ENCODE data around the gene PTF1A. TPM values are rescaled to one million over a fixed set of nuclear protein-coding genes. Genes with fewer than 3 reads are reported as not detected.

The PTF1A gene
- total and polyA plus RNA-seq, 10 donors: not detected

DNA sequence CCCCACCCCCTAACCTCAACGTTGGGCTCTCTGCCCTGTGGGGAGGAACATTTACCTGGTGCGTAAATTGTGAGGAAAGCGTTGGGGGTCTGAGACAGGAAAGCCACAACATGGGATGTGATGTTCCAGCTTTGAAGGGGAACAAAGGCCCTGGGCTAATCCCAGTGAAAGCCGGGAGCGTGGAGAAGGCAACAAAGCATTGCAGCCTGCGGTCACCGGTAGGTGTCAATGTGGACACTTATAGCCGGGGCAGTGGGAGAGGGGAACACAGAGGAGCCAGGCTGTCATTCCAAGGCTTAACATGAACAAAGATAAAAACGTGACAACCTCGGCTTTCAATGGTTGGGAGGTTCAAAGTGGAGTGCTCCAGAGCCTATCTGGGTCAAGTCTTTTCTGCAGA is 12.7 kb downstream of the PTF1A start:
- DNase-seq: no peak
- intact Hi-C loops (cut with DNase I; ENCODE audit: low total_unique reads): no loop called here
- Histone ChIP-seq H3K27me3 (replicated peaks in 1 of 7) (peaks cover 0 to 70% (median 40%) of the 10 kb centered on the region in 7 donors), H3K4me3 (no peak overlapping the region), H3K36me3 (no peaks in the 10 kb centered on the region), H3K27ac (no peak overlapping the region), H3K4me1 (peaks cover 0 to 3% (median 0%) of the 10 kb centered on the region in 6 donors), H3K9me3 (no peaks in the 10 kb centered on the region)
- TF ChIP-seq POLR2AphosphoS5 (IDR thresholded peaks at IDR 0.05) (no peak), POLR2A (IDR thresholded peaks at IDR 0.05) (no peak)
- TF ChIP-seq, protein P1, sequence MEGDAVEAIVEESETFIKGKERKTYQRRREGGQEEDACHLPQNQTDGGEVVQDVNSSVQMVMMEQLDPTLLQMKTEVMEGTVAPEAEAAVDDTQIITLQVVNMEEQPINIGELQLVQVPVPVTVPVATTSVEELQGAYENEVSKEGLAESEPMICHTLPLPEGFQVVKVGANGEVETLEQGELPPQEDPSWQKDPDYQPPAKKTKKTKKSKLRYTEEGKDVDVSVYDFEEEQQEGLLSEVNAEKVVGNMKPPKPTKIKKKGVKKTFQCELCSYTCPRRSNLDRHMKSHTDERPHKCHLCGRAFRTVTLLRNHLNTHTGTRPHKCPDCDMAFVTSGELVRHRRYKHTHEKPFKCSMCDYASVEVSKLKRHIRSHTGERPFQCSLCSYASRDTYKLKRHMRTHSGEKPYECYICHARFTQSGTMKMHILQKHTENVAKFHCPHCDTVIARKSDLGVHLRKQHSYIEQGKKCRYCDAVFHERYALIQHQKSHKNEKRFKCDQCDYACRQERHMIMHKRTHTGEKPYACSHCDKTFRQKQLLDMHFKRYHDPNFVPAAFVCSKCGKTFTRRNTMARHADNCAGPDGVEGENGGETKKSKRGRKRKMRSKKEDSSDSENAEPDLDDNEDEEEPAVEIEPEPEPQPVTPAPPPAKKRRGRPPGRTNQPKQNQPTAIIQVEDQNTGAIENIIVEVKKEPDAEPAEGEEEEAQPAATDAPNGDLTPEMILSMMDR (IDR thresholded peaks at IDR 0.05 in 8 of 11, conservative IDR thresholded peaks at IDR 0.05 in 3 of 11): no peak
- 4 to 12% (median 8%) methylated on average over 10 of the region's 10 CpGs for WGBS, 5 donors

DNA sequence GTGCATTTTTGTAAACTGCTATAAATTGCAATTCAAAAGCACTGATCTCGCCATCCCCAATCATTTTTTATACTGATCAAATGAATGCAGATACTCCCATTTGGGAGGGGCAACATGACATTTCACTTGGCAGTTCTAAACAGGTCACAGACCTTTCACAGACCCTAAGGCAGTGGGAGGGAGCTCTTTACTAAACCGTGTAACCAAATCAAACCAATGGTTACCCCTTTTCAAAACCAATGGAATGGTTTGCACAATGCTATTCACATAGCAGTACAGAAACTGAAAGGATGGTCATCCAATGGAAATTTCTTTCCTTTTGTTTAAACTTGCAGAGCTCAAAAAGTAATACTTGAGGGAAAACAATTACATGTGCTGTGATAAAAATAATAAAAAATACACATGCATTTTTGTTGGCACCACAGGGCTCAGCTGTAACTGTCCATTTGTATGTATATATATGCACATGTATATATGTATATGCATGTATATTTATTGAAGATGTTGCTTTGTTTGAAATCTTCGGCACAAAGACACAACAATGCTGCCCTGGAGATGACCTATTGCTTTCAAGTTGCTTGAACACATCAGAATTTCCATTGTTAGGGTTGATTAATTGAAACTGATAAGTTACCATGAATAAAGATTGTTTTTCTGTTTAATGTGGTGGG is 14.0 kb downstream of the PTF1A start:
- TF ChIP-seq, protein P1 (IDR thresholded peaks at IDR 0.05 in 8 of 11, conservative IDR thresholded peaks at IDR 0.05 in 3 of 11): no peak
- TF ChIP-seq POLR2AphosphoS5 (IDR thresholded peaks at IDR 0.05) (no peak), POLR2A (IDR thresholded peaks at IDR 0.05) (no peak)
- Histone ChIP-seq H3K9me3 (no peaks in the 10 kb centered on the region), H3K27me3 (replicated peaks in 1 of 7) (peaks cover 0 to 66% (median 30%) of the 10 kb centered on the region in 7 donors), H3K4me3 (no peak overlapping the region), H3K4me1 (no peaks in the 10 kb centered on the region), H3K36me3 (no peaks in the 10 kb centered on the region), H3K27ac (no peak overlapping the region)
- intact Hi-C loops (cut with DNase I; ENCODE audit: low total_unique reads): no loop called here
- DNase-seq: no peak
- 36 to 46% (median 40%) methylated on average over 3 of the region's 3 CpGs for WGBS, 5 donors

DNA sequence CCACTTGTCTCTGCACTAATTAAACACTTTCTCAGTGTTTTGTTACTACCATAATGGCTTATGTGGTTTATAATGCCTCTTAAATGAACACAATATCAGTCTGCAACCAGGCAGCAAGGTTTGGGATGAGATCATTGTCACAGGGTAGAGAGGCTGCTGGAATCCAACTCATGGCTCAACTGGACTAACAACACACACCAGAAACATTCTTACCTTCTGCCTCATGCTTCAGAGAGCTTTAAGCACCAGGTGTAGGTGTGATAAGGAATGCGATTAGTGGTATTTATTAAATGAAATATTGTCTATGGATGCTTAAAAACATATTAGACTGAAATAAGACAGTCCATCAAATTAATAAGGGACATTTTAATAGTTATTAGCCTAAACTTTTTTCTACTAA is 25.4 kb downstream of the PTF1A start:
- Histone ChIP-seq H3K9me3 (no peaks in the 10 kb centered on the region), H3K27ac (no peak overlapping the region), H3K36me3 (no peaks in the 10 kb centered on the region), H3K4me1 (no peaks in the 10 kb centered on the region), H3K27me3 (replicated peaks in 1 of 7) (peaks cover 0 to 20% (median 0%) of the 10 kb centered on the region in 7 donors), H3K4me3 (no peak overlapping the region)
- intact Hi-C loops (cut with DNase I; ENCODE audit: low total_unique reads): no loop called here
- 84 to 97% (median 93%) methylated on average over 1 of the region's 1 CpG for WGBS, 5 donors
- TF ChIP-seq POLR2AphosphoS5 (IDR thresholded peaks at IDR 0.05) (no peak), POLR2A (IDR thresholded peaks at IDR 0.05) (no peak)
- TF ChIP-seq, protein P1 (IDR thresholded peaks at IDR 0.05 in 8 of 11, conservative IDR thresholded peaks at IDR 0.05 in 3 of 11): no peak
- DNase-seq: no peak

DNA sequence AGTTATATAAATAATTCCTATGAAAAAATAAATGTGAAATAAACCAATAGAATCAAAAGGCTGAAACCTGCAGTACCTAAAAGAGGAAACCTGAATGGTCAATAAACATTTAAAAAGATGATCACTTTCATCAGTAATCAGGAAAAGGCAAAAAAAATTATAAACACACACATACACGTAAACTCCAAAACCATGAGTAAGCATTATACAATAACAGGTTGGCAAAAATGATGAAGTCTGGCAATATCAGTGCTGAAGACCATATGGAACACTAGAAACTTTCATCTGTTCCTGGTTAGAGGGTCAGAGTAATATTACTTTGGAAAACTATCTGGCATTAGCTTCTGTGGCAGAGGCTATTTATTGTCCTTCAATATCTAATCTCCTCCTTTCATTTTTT is 38.5 kb downstream of the PTF1A start:
- Histone ChIP-seq H3K4me1 (no peaks in the 10 kb centered on the region), H3K36me3 (no peaks in the 10 kb centered on the region), H3K27me3 (replicated peaks in 1 of 7) (no peaks in the 10 kb centered on the region), H3K4me3 (no peak overlapping the region), H3K27ac (no peak overlapping the region), H3K9me3 (no peaks in the 10 kb centered on the region)
- no peak for TF ChIP-seq POLR2A (IDR thresholded peaks at IDR 0.05)
- intact Hi-C loops (cut with DNase I; ENCODE audit: low total_unique reads): no loop called here
- WGBS, 5 donors: 69 to 83% (median 75%) methylated on average over 1 of the region's 1 CpG
- no peak for DNase-seq

All from spleen (tissue), 11 donors.